SK-N-SH treated with all-trans-retinoic acid at 6 μM for 48 hours (cell line): ENCODE results near the gene JPH3.

Source experiments
- ATAC-seq: fragments of 200-7000 bp; cut with Tn5 transposase; 3 replicates; pipeline ENCODE4 v1.9.1; 2020; ENCODE audit warnings: mild to moderate bottlenecking, moderate library complexity
- ARNTL ChIP-seq: fragments of 450-650 bp; formaldehyde crosslinking; IDR thresholded peaks from 2 replicates; pipeline ENCODE4 v1.5.0; 2020; ENCODE audit warnings: low read depth, mild to moderate bottlenecking, moderate library complexity, borderline replicate concordance
- BACH2 ChIP-seq: fragments of 250-450 bp; sonication (Bioruptor Pico); IDR thresholded peaks from 2 replicates; pipeline ENCODE4 v1.9.0; 2021; ENCODE audit warnings: mild to moderate bottlenecking, borderline replicate concordance
- ESRRG ChIP-seq: fragments of 250-450 bp; sonication (Bioruptor Pico); IDR thresholded peaks from 2 replicates; pipeline ENCODE4 v1.6.1; 2021; ENCODE audit warnings: mild to moderate bottlenecking
- ISL1 ChIP-seq: fragments of 250-450 bp; sonication (Bioruptor Pico); IDR thresholded peaks from 2 replicates; pipeline ENCODE4 v2.1.2; 2022; ENCODE audit warnings: mild to moderate bottlenecking, moderate library complexity
- OSR1 ChIP-seq: fragments of 250-450 bp; sonication (Bioruptor Pico); IDR thresholded peaks from 2 replicates; pipeline ENCODE4 v1.8.0; 2022; ENCODE audit warnings: moderate library complexity, mild to moderate bottlenecking, inconsistent platforms
- PPARA ChIP-seq: fragments of 250-450 bp; sonication (Bioruptor Pico); IDR thresholded peaks from 2 replicates; pipeline ENCODE4 v1.5.0; 2020; ENCODE audit warnings: mild to moderate bottlenecking, borderline replicate concordance
- RARB ChIP-seq: fragments of 250-450 bp; sonication (Bioruptor Pico); IDR thresholded peaks from 2 replicates; pipeline ENCODE4 v1.8.0; 2021; ENCODE audit warnings: mild to moderate bottlenecking, moderate library complexity
- SNAI2 ChIP-seq: fragments of 250-450 bp; sonication (Bioruptor Pico); IDR thresholded peaks from 2 replicates; pipeline ENCODE4 v1.5.0; 2020; ENCODE audit warnings: mild to moderate bottlenecking, moderate library complexity
- TCF4 ChIP-seq: fragments of 250-450 bp; sonication (Bioruptor Pico); IDR thresholded peaks from 2 replicates; pipeline ENCODE4 v1.8.0; 2021; ENCODE audit warnings: mild to moderate bottlenecking, moderate library complexity, borderline replicate concordance
- TOX ChIP-seq: fragments of 250-450 bp; sonication (Bioruptor Pico); IDR thresholded peaks from 2 replicates; pipeline ENCODE4 v1.8.0; 2021; ENCODE audit warnings: mild to moderate bottlenecking, moderate library complexity, borderline replicate concordance
- ZC3H10 ChIP-seq: fragments of 250-450 bp; sonication (Bioruptor Pico); IDR thresholded peaks from 2 replicates; pipeline ENCODE4 v1.5.1; 2021; ENCODE audit warnings: mild to moderate bottlenecking, moderate library complexity
- ZFP3 ChIP-seq: fragments of 250-450 bp; sonication (Bioruptor Pico); IDR thresholded peaks from 2 replicates; pipeline ENCODE4 v1.5.0; 2020; ENCODE audit warnings: mild to moderate bottlenecking, moderate library complexity
- ZNF565 ChIP-seq: fragments of 450-650 bp; formaldehyde crosslinking; conservative IDR thresholded peaks from 2 replicates; pipeline ENCODE4 v1.5.0; 2020; ENCODE audit warnings: low read depth, mild to moderate bottlenecking, moderate library complexity
- ZNF8 ChIP-seq: fragments of 450-650 bp; formaldehyde crosslinking; IDR thresholded peaks from 2 replicates; pipeline ENCODE4 v1.5.0; 2020; ENCODE audit warnings: mild to moderate bottlenecking, moderate library complexity
- TF ChIP-seq, protein P1 (sequence below): fragments of 250-450 bp; sonication (Bioruptor Pico); IDR thresholded peaks from 2 replicates; pipeline ENCODE4 v1.5.1; 2021; ENCODE audit warnings: mild to moderate bottlenecking, moderate library complexity
- TF ChIP-seq, protein P2 (sequence below): fragments of 250-450 bp; sonication (Bioruptor Pico); IDR thresholded peaks from 2 replicates; pipeline ENCODE4 v1.5.1; 2020; ENCODE audit warnings: low read depth, mild to moderate bottlenecking, moderate library complexity
- TF ChIP-seq, protein P3 (sequence below): fragments of 250-450 bp; sonication (Bioruptor Pico); IDR thresholded peaks from 2 replicates; pipeline ENCODE4 v1.8.0; 2020; ENCODE audit warnings: mild to moderate bottlenecking, moderate library complexity, borderline replicate concordance
- TF ChIP-seq, protein P4 (sequence below): fragments of 250-450 bp; sonication (Bioruptor Pico); IDR thresholded peaks from 2 replicates; pipeline ENCODE4 v1.5.0; 2020; ENCODE audit warnings: mild to moderate bottlenecking, moderate library complexity
- TF ChIP-seq, protein P5 (sequence below): fragments of 250-450 bp; sonication (Bioruptor Pico); IDR thresholded peaks from 2 replicates; pipeline ENCODE4 v1.8.0; 2021; ENCODE audit warnings: low read depth, mild to moderate bottlenecking, moderate library complexity, borderline replicate concordance

The JPH3 gene

DNA sequence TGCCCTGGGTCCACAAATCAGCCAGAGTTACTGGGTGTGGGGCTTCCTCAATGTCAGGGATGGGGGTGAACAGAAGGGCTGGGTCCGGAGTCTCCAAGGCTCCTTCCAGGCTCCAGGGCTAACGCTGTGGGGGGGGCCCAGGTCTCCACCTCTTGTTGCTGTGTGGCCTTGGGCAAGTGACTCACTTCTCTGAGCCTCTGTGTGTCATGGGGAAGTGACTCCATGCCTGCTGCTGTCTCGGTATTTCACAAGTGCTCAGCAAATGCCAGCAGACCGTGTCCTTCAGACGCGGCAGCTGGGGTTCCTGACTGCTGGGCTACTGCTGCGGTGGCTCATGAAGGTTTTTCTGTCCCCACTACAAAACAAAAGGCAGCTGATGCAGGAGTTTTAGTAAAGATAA, 26.6 kb downstream of the JPH3 start:
- TF ChIP-seq OSR1 = no peak
- TF ChIP-seq, protein P1, sequence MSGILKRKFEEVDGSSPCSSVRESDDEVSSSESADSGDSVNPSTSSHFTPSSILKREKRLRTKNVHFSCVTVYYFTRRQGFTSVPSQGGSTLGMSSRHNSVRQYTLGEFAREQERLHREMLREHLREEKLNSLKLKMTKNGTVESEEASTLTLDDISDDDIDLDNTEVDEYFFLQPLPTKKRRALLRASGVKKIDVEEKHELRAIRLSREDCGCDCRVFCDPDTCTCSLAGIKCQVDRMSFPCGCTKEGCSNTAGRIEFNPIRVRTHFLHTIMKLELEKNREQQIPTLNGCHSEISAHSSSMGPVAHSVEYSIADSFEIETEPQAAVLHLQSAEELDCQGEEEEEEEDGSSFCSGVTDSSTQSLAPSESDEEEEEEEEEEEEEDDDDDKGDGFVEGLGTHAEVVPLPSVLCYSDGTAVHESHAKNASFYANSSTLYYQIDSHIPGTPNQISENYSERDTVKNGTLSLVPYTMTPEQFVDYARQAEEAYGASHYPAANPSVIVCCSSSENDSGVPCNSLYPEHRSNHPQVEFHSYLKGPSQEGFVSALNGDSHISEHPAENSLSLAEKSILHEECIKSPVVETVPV = no peak
- TF ChIP-seq, protein P2, sequence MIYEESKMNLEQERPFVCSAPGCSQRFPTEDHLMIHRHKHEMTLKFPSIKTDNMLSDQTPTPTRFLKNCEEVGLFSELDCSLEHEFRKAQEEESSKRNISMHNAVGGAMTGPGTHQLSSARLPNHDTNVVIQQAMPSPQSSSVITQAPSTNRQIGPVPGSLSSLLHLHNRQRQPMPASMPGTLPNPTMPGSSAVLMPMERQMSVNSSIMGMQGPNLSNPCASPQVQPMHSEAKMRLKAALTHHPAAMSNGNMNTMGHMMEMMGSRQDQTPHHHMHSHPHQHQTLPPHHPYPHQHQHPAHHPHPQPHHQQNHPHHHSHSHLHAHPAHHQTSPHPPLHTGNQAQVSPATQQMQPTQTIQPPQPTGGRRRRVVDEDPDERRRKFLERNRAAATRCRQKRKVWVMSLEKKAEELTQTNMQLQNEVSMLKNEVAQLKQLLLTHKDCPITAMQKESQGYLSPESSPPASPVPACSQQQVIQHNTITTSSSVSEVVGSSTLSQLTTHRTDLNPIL (CRISPR knock-in tag) = no peak

DNA sequence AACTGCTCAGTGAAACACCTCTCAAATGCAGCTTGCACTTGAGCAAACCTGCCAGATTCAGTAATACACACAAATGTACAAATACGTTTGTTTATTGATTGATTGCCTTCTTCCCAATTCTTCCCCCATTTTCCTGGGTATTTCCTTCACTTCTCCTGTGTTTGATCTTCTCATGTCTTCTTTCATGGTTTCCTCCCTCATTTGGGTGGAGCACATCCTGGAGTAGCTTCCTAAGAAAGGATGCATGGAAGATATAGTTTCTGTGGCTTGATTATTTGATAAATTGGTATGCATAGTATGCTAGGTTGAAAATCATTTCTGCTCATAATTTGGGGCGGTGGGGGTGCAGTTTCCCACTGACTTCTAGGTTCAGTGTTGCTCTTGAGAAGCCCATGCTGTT, 28.8 kb downstream of the JPH3 start:
- no peak for ATAC-seq
- TF ChIP-seq OSR1 (no peak), ARNTL (CRISPR knock-in tag) (no peak), RARB (CRISPR knock-in tag) (no peak), ZNF565 (no peak), ZFP3 (no peak), TCF4 (no peak), TOX (CRISPR knock-in tag) (no peak), ZNF8 (CRISPR knock-in tag) (no peak), ESRRG (CRISPR knock-in tag) (no peak), ISL1 (CRISPR knock-in tag) (no peak), SNAI2 (CRISPR knock-in tag) (no peak), BACH2 (CRISPR knock-in tag) (no peak), PPARA (CRISPR knock-in tag) (no peak), ZC3H10 (CRISPR knock-in tag) (no peak)
- TF ChIP-seq, protein P1 = no peak
- TF ChIP-seq, protein P3, sequence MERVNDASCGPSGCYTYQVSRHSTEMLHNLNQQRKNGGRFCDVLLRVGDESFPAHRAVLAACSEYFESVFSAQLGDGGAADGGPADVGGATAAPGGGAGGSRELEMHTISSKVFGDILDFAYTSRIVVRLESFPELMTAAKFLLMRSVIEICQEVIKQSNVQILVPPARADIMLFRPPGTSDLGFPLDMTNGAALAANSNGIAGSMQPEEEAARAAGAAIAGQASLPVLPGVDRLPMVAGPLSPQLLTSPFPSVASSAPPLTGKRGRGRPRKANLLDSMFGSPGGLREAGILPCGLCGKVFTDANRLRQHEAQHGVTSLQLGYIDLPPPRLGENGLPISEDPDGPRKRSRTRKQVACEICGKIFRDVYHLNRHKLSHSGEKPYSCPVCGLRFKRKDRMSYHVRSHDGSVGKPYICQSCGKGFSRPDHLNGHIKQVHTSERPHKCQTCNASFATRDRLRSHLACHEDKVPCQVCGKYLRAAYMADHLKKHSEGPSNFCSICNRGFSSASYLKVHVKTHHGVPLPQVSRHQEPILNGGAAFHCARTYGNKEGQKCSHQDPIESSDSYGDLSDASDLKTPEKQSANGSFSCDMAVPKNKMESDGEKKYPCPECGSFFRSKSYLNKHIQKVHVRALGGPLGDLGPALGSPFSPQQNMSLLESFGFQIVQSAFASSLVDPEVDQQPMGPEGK (CRISPR knock-in tag) = no peak
- TF ChIP-seq, protein P4, sequence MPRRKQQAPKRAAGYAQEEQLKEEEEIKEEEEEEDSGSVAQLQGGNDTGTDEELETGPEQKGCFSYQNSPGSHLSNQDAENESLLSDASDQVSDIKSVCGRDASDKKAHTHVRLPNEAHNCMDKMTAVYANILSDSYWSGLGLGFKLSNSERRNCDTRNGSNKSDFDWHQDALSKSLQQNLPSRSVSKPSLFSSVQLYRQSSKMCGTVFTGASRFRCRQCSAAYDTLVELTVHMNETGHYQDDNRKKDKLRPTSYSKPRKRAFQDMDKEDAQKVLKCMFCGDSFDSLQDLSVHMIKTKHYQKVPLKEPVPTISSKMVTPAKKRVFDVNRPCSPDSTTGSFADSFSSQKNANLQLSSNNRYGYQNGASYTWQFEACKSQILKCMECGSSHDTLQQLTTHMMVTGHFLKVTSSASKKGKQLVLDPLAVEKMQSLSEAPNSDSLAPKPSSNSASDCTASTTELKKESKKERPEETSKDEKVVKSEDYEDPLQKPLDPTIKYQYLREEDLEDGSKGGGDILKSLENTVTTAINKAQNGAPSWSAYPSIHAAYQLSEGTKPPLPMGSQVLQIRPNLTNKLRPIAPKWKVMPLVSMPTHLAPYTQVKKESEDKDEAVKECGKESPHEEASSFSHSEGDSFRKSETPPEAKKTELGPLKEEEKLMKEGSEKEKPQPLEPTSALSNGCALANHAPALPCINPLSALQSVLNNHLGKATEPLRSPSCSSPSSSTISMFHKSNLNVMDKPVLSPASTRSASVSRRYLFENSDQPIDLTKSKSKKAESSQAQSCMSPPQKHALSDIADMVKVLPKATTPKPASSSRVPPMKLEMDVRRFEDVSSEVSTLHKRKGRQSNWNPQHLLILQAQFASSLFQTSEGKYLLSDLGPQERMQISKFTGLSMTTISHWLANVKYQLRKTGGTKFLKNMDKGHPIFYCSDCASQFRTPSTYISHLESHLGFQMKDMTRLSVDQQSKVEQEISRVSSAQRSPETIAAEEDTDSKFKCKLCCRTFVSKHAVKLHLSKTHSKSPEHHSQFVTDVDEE = no peak
- TF ChIP-seq, protein P5, sequence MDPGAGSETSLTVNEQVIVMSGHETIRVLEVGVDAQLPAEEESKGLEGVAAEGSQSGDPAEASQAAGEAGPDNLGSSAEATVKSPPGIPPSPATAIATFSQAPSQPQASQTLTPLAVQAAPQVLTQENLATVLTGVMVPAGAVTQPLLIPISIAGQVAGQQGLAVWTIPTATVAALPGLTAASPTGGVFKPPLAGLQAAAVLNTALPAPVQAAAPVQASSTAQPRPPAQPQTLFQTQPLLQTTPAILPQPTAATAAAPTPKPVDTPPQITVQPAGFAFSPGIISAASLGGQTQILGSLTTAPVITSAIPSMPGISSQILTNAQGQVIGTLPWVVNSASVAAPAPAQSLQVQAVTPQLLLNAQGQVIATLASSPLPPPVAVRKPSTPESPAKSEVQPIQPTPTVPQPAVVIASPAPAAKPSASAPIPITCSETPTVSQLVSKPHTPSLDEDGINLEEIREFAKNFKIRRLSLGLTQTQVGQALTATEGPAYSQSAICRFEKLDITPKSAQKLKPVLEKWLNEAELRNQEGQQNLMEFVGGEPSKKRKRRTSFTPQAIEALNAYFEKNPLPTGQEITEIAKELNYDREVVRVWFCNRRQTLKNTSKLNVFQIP = no peak

More for the DNA sequence above, 26.6 kb downstream of the JPH3 start:
- no peak for ATAC-seq

DNA sequence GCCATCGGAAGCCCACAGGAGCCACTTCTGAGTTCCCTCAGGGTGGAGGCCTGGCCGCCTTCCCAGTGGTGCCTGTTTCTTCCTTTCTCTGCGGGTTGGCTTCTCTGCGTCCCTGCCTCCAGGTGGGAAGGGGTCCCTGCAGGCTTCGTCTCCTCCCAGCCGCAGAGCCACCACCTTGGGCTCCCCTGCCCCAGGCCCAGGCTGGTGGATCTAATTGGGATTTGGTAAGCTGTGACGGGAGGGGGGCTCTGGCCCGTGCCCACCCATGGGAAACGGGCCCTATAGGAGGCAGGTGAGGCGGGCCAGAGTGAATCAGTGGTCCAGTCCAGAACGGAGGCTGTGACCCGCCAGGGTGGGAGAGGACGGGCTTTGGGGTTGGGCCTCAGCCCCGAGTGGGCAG, 32.1 kb downstream of the JPH3 start:
- no peak for TF ChIP-seq ARNTL (CRISPR knock-in tag)
- no peak for TF ChIP-seq BACH2 (CRISPR knock-in tag)
- TF ChIP-seq ZNF8 (CRISPR knock-in tag) = no peak
- TF ChIP-seq, protein P3 (CRISPR knock-in tag) = no peak
- TF ChIP-seq RARB (CRISPR knock-in tag) = no peak
- TF ChIP-seq, protein P2 (CRISPR knock-in tag) = no peak
- no peak for TF ChIP-seq ZC3H10 (CRISPR knock-in tag)
- no peak for TF ChIP-seq ESRRG (CRISPR knock-in tag)

More for the DNA sequence above, 32.1 kb downstream of the JPH3 start:
- no peak for ATAC-seq
